Adrenal gland (tissue), 12 donors: ENCODE results near the gene ARPC2. TPM values are rescaled to one million over a fixed set of nuclear protein-coding genes. Genes with fewer than 3 reads are reported as not detected.

Experiments
- DNase-seq, 7 donors: peaks; one replicate each; pipeline ENCODE4 v3.0.0-alpha.2; 2019 to 2020
- H3K27ac ChIP-seq, 5 donors: fragments of 200-600 bp; sonication (generic) in 4 of 5; 1 replicate in 3 of 5; 2 replicates in 2 of 5; pipeline versions ENCODE4 v1.5.1 to v1.8.0; 2016 to 2020; ENCODE audit warnings: mild to moderate bottlenecking in 1 of 5
- H3K27me3 ChIP-seq: fragments of 200-600 bp; 2 replicates; pipeline ENCODE4 v1.8.0; 2021
- H3K36me3 ChIP-seq, 2 donors: fragments of 200-600 bp; replicated peaks in 1 of 2; 1 replicate in 1 of 2; 2 replicates in 1 of 2; pipeline versions ENCODE4 v1.5.1 to v1.8.0; 2018 to 2022
- H3K4me1 ChIP-seq, 2 donors: fragments of 200-600 bp; replicated peaks in 1 of 2; 1 replicate in 1 of 2; 2 replicates in 1 of 2; pipeline versions ENCODE4 v1.5.1 to v1.8.0; 2018 to 2021
- H3K4me3 ChIP-seq, 4 donors: fragments of 200-600 bp; sonication (generic) in 3 of 4; one replicate each; pipeline ENCODE4 v1.5.1; 2016 to 2018
- H3K9me3 ChIP-seq, 3 donors: fragments of 200-600 bp; sonication (generic) in 1 of 3; replicated peaks in 1 of 3; 1 replicate in 2 of 3; 2 replicates in 1 of 3; pipeline versions ENCODE4 v1.5.1 to v1.8.0; 2016 to 2021
- CTCF ChIP-seq, 6 experiments: fragments of 450-650 bp in 4 of 6; fragments of 200-600 bp in 2 of 6; sonication (generic) in 1 of 6; IDR thresholded peaks; 1 replicate in 5 of 6; 2 replicates in 1 of 6; pipeline versions ENCODE4 v1.5.1 to v1.8.0; 2016 to 2021; ENCODE audit warnings: antibody characterized with exemption in 6 of 6, mild to moderate bottlenecking in 2 of 6, moderate library complexity in 1 of 6
- POLR2A ChIP-seq, 2 donors: fragments of 450-650 bp; IDR thresholded peaks; one replicate each; pipeline ENCODE4 v1.6.1; 2017; ENCODE audit warnings: antibody characterized with exemption in 2 of 2, mild to moderate bottlenecking in 2 of 2, moderate library complexity in 1 of 2
- WGBS, 4 donors: extraction: QIAGEN DNeasy Blood & Tissue Kit in 2 of 4; methylation state at CpG; one replicate each; pipeline versions ENCODE4 v1.1.5 to v1.1.7; 2013 to 2017; 5-methylcytosine and 5-hydroxymethylcytosine counted together
- intact Hi-C, 2 donors: fragments of 100-400 bp; cut with DNase I; formaldehyde crosslinking; loops; one replicate each; pipeline versions ENCODE4 v1.14.1 to v1.15.0; 2022 to 2023
- polyA plus RNA-seq, 3 donors: library from polyadenylated mRNA; stranded (reverse); fragments of 200-250 nt in 2 of 3; fragments of 350-450 nt in 1 of 3; fragmentation: Illumina TruSeq in 1 of 3; extraction: RNeasy Lipid Tissue Mini Kit (QIAGEN cat#74804) in 1 of 3; gene quantifications; one replicate each; pipeline ENCODE4 v1.2.3, GENCODE V29; 2013 to 2014
- total RNA-seq, 9 donors: library from RNA; depleted of rRNA in 4 of 9; stranded (reverse); fragments of >200 nt in 4 of 9; fragments of 120-200 nt in 1 of 9; fragmentation: NEBNext Ultra II Directional in 1 of 9; extraction: Animal tissue kit (Norgen Biotek cat#: 25700) in 1 of 9; gene quantifications; one replicate each; pipeline versions ENCODE4 v1.1.0 to v1.2.4, GENCODE V29; 2013 to 2023
- donor health status: healthy with polysubstance abuse.
- donor health status: Bipolar disorder and iron deficiency.
- donor health status: DM: yes; HTN: yes; CAD: no.
- donor health status: DM: no; HTN: no; CAD: no.
- donor health status: DM: no; HTN: no; CAD: no.
- donor health status: DM: yes; HTN: yes; CAD: no.

Gene ARPC2
- total and polyA plus RNA-seq, 12 donors = 93.5 to 284 (median 180) TPM

DNA sequence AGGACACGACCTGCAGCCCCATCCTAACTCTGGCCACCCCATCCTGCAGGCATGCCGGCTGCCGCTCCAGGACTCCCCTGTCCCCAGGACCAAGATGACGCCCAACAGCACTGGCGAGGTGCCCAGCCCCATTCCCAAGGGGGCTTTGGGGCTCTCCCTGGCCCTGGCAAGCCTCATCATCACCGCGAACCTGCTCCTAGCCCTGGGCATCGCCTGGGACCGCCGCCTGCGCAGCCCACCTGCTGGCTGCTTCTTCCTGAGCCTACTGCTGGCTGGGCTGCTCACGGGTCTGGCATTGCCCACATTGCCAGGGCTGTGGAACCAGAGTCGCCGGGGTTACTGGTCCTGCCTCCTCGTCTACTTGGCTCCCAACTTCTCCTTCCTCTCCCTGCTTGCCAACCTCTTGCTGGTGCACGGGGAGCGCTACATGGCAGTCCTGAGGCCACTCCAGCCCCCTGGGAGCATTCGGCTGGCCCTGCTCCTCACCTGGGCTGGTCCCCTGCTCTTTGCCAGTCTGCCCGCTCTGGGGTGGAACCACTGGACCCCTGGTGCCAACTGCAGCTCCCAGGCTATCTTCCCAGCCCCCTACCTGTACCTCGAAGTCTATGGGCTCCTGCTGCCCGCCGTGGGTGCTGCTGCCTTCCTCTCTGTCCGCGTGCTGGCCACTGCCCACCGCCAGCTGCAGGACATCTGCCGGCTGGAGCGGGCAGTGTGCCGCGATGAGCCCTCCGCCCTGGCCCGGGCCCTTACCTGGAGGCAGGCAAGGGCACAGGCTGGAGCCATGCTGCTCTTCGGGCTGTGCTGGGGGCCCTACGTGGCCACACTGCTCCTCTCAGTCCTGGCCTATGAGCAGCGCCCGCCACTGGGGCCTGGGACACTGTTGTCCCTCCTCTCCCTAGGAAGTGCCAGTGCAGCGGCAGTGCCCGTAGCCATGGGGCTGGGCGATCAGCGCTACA is 45.9 kb downstream of the ARPC2 start:
- Histone ChIP-seq H3K27ac (no peak overlapping the region), H3K4me1 (peaks cover 4 to 23% of the 10 kb centered on the region in 2 donors), H3K4me3 (no peak overlapping the region), H3K9me3 (no peaks in the 10 kb centered on the region), H3K27me3 (no peaks in the 10 kb centered on the region), H3K36me3 (peaks cover 0 to 48% of the 10 kb centered on the region in 2 donors)
- whole genome bisulfite sequencing, 4 donors = 81 to 89% (median 88%) methylated on average over 15 to 39 of the region's 39 CpGs
- TF ChIP-seq POLR2A (IDR thresholded peaks at IDR 0.05) (no peak), CTCF (IDR thresholded peaks at IDR 0.05) (no peak)
- intact Hi-C loops = loop anchor here in 1 of 2 donors (5.0 kb wide), 1 partner anchor 76 kb away; no protein-coding TSS in a partner anchor
- DNase-seq = peak in 2 of 7 donors; percentile 17 to 20

GRCh38 chr2:218263817-218264641 is 47.0 kb downstream of the ARPC2 start:
- Histone ChIP-seq H3K27ac (no peak overlapping the region), H3K4me3 (no peak overlapping the region), H3K27me3 (no peaks in the 10 kb centered on the region), H3K36me3 (peaks cover 0 to 48% of the 10 kb centered on the region in 2 donors), H3K4me1 (peaks cover 0 to 20% of the 10 kb centered on the region in 2 donors), H3K9me3 (no peaks in the 10 kb centered on the region)
- DNase-seq = no peak
- intact Hi-C loops = loop anchor here in 1 of 2 donors (5.0 kb wide), 1 partner anchor 77 kb away; no protein-coding TSS in a partner anchor
- TF ChIP-seq CTCF (IDR thresholded peaks at IDR 0.05) (no peak), POLR2A (IDR thresholded peaks at IDR 0.05) (no peak)
- WGBS, 4 donors = 80 to 86% (median 83%) methylated on average over 16 to 17 of the region's 17 CpGs

- peak in 1 of 7 donors; percentile 18 for DNase-seq
- intact Hi-C loops = loop anchor here in 1 of 2 donors (5.0 kb wide), 1 partner anchor 78 kb away; no protein-coding TSS in a partner anchor
- TF ChIP-seq CTCF (IDR thresholded peaks at IDR 0.05) = no peak
- no peak for TF ChIP-seq POLR2A (IDR thresholded peaks at IDR 0.05)
- no peak overlapping the region for H3K27ac ChIP-seq
- no peaks in the 10 kb centered on the region for H3K9me3 ChIP-seq
- peaks cover 0 to 14% of the 10 kb centered on the region in 2 donors for H3K4me1 ChIP-seq
- H3K36me3 ChIP-seq = peaks cover 0 to 48% of the 10 kb centered on the region in 2 donors
- H3K27me3 ChIP-seq = no peaks in the 10 kb centered on the region
- WGBS, 4 donors = 83 to 85% (median 85%) methylated on average over 11 to 22 of the region's 22 CpGs
- H3K4me3 ChIP-seq = no peak overlapping the region
These were observed 48.0 kb downstream of the ARPC2 start for GRCh38 chr2:218264773-218265561.
